HG03521 (cell line): ENCODE results near the gene USP15.
"Not testable (repeated sequence)": the region's sequence is repeated elsewhere in the genome, so short reads cannot be mapped to it uniquely, and the experiment has no call there.

Experiments
- ATAC-seq: cut with Tn5 transposase; IDR thresholded peaks from one replicate; pipeline ENCODE4 v1.9.1; 2021; ENCODE audit warnings: mild to moderate bottlenecking, moderate library complexity; ENCODE audit not compliant: unreplicated experiment

Gene USP15

GRCh38 chr12:62368430-62369223 is 108.4 kb downstream of the USP15 start:
- ATAC-seq: not testable (repeated sequence)

- no peak for ATAC-seq
Observed at GRCh38 chr12:62370189-62370588, 110.0 kb downstream of the USP15 start.

- no peak for ATAC-seq
Observed at GRCh38 chr12:62371661-62372060, 111.5 kb downstream of the USP15 start.

- ATAC-seq: no peak
Observed at GRCh38 chr12:62372134-62372533, 111.9 kb downstream of the USP15 start.

GRCh38 chr12:62372825-62373224 is 112.6 kb downstream of the USP15 start:
- no peak for ATAC-seq

- no peak for ATAC-seq
Observed at GRCh38 chr12:62375603-62376002, 115.4 kb downstream of the USP15 start.

GRCh38 chr12:62379026-62379722 is 119.0 kb downstream of the USP15 start:
- no peak for ATAC-seq

- no peak for ATAC-seq
Observed at GRCh38 chr12:62379723-62380045, 119.5 kb downstream of the USP15 start.

- ATAC-seq: no peak
Observed at GRCh38 chr12:62382526-62382925, 122.3 kb downstream of the USP15 start.

GRCh38 chr12:62396750-62397149 is 136.5 kb downstream of the USP15 start:
- no peak for ATAC-seq

GRCh38 chr12:62400135-62400534 is 139.9 kb downstream of the USP15 start:
- ATAC-seq: no peak

GRCh38 chr12:62401631-62402030 is 141.4 kb downstream of the USP15 start:
- ATAC-seq: no peak

- no peak for ATAC-seq
Observed at GRCh38 chr12:62403031-62403430, 142.8 kb downstream of the USP15 start.

- no peak for ATAC-seq
Observed at GRCh38 chr12:62407587-62407986, 147.4 kb downstream of the USP15 start.

- ATAC-seq: no peak
Observed at GRCh38 chr12:62409068-62409467, 148.9 kb downstream of the USP15 start.

- ATAC-seq: no peak
Observed at GRCh38 chr12:62414180-62414579, 154.0 kb downstream of the USP15 start.

- no peak for ATAC-seq
Observed at GRCh38 chr12:62426089-62426488, 165.9 kb downstream of the USP15 start.

- ATAC-seq: no peak
Observed at GRCh38 chr12:62429457-62429856, 169.3 kb downstream of the USP15 start.

- ATAC-seq: no peak
Observed at GRCh38 chr12:62434494-62435302, 174.5 kb downstream of the USP15 start.

- peak; percentile 68 for ATAC-seq
Observed at GRCh38 chr12:62435303-62436163, 175.3 kb downstream of the USP15 start.

- ATAC-seq: no peak
Observed at GRCh38 chr12:62436164-62436503, 175.9 kb downstream of the USP15 start.
